HEK293 (cell line): ENCODE data around the gene NOP9.

Experiments
- ELK4 ChIP-seq: IDR thresholded peaks from 2 replicates; pipeline ENCODE4 v1.6.1; 2011; ENCODE audit warnings: mild to moderate bottlenecking, low read depth, low read length, borderline replicate concordance
- HOXC10 ChIP-seq: sonication (generic); formaldehyde crosslinking; IDR thresholded peaks from 2 replicates; pipeline ENCODE4 v1.8.1; 2023; ENCODE audit warnings: mild to moderate bottlenecking, missing genetic modification reagents
- HOXD13 ChIP-seq: sonication (generic); formaldehyde crosslinking; IDR thresholded peaks from 2 replicates; pipeline ENCODE4 v1.8.0; 2022; ENCODE audit warnings: missing genetic modification reagents, borderline replicate concordance
- KLF7 ChIP-seq: fragments of 450-650 bp; formaldehyde crosslinking; IDR thresholded peaks from 2 replicates; pipeline ENCODE4 v1.5.1; 2016; ENCODE audit warnings: missing biosample characterization, missing genetic modification characterization, borderline replicate concordance
- KLF8 ChIP-seq: fragments of 450-650 bp; formaldehyde crosslinking; IDR thresholded peaks from 2 replicates; pipeline ENCODE4 v1.5.1; 2016; ENCODE audit warnings: missing biosample characterization, missing genetic modification characterization
- OVOL3 ChIP-seq: fragments of 450-650 bp; formaldehyde crosslinking; IDR thresholded peaks from 2 replicates; pipeline ENCODE4 v1.5.1; 2016; ENCODE audit warnings: missing biosample characterization, missing genetic modification characterization
- PRDM1 ChIP-seq: fragments of 450-650 bp; formaldehyde crosslinking; IDR thresholded peaks from 2 replicates; pipeline ENCODE4; 2016; ENCODE audit warnings: missing biosample characterization, missing genetic modification characterization
- RBAK ChIP-seq: fragments of 450-650 bp; formaldehyde crosslinking; IDR thresholded peaks from 2 replicates; pipeline ENCODE4 v1.5.1; 2016; ENCODE audit warnings: missing biosample characterization, missing genetic modification characterization
- ZBTB10 ChIP-seq: fragments of 450-650 bp; formaldehyde crosslinking; IDR thresholded peaks from 2 replicates; pipeline ENCODE4 v1.5.1; 2016; ENCODE audit warnings: missing biosample characterization, missing genetic modification characterization
- ZBTB7A ChIP-seq: fragments of 450-650 bp; formaldehyde crosslinking; IDR thresholded peaks from 2 replicates; pipeline ENCODE4 v1.5.1; 2016; ENCODE audit warnings: low read depth, missing biosample characterization, missing genetic modification characterization
- ZFP37 ChIP-seq: fragments of 450-650 bp; formaldehyde crosslinking; IDR thresholded peaks from 2 replicates; pipeline ENCODE4 v1.5.1; 2016; ENCODE audit warnings: missing biosample characterization, missing genetic modification characterization
- ZFP41 ChIP-seq: fragments of 450-650 bp; formaldehyde crosslinking; IDR thresholded peaks from 2 replicates; pipeline ENCODE4 v1.5.1; 2016; ENCODE audit warnings: missing biosample characterization, missing genetic modification characterization, borderline replicate concordance
- ZNF174 ChIP-seq: fragments of 450-650 bp; formaldehyde crosslinking; IDR thresholded peaks from 2 replicates; pipeline ENCODE4 v1.5.0; 2017; ENCODE audit warnings: missing biosample characterization, mild to moderate bottlenecking, missing genetic modification characterization
- ZNF324 ChIP-seq: fragments of 450-650 bp; formaldehyde crosslinking; IDR thresholded peaks from 2 replicates; pipeline ENCODE4 v1.5.1; 2016; ENCODE audit warnings: missing biosample characterization, missing genetic modification characterization
- ZNF37A ChIP-seq: fragments of 450-650 bp; IDR thresholded peaks from 2 replicates; pipeline ENCODE4 v1.5.1; 2018; ENCODE audit warnings: missing biosample characterization, missing genetic modification characterization
- ZNF510 ChIP-seq: fragments of 450-650 bp; formaldehyde crosslinking; IDR thresholded peaks from 2 replicates; pipeline ENCODE4 v1.5.1; 2018; ENCODE audit warnings: mild to moderate bottlenecking, missing genetic modification characterization, missing biosample characterization; ENCODE audit not compliant: insufficient replicate concordance
- ZNF530 ChIP-seq: fragments of 450-650 bp; formaldehyde crosslinking; IDR thresholded peaks from 2 replicates; pipeline ENCODE4 v1.5.1; 2016; ENCODE audit warnings: low read depth, missing biosample characterization, missing genetic modification characterization
- ZNF585B ChIP-seq: fragments of 450-650 bp; formaldehyde crosslinking; IDR thresholded peaks from 2 replicates; pipeline ENCODE4 v1.5.1; 2016; ENCODE audit warnings: missing biosample characterization, missing genetic modification characterization
- ZNF624 ChIP-seq: fragments of 450-650 bp; formaldehyde crosslinking; IDR thresholded peaks from 2 replicates; pipeline ENCODE4 v1.5.1; 2017; ENCODE audit warnings: missing biosample characterization, missing genetic modification characterization
- ZNF629 ChIP-seq: fragments of 450-650 bp; formaldehyde crosslinking; IDR thresholded peaks from 2 replicates; pipeline ENCODE4 v1.5.1; 2017; ENCODE audit warnings: missing biosample characterization, missing genetic modification characterization
- ZNF654 ChIP-seq: fragments of 450-650 bp; formaldehyde crosslinking; IDR thresholded peaks from 2 replicates; pipeline ENCODE4 v1.5.1; 2016; ENCODE audit warnings: low read depth, missing biosample characterization, missing genetic modification characterization
- ZNF701 ChIP-seq: fragments of 450-650 bp; formaldehyde crosslinking; IDR thresholded peaks from 2 replicates; pipeline ENCODE4 v1.5.1; 2016; ENCODE audit warnings: missing biosample characterization, missing genetic modification characterization
- ZNF777 ChIP-seq: fragments of 450-650 bp; formaldehyde crosslinking; IDR thresholded peaks from 2 replicates; pipeline ENCODE4 v1.5.1; 2017; ENCODE audit warnings: missing biosample characterization, missing genetic modification characterization, borderline replicate concordance
- ZNF791 ChIP-seq: fragments of 450-650 bp; formaldehyde crosslinking; IDR thresholded peaks from 2 replicates; pipeline ENCODE4 v1.5.1; 2016; ENCODE audit warnings: missing biosample characterization, missing genetic modification characterization
- ZNF843 ChIP-seq: fragments of 450-650 bp; formaldehyde crosslinking; IDR thresholded peaks from 2 replicates; pipeline ENCODE4 v1.5.1; 2016; ENCODE audit warnings: missing biosample characterization, missing genetic modification characterization
- ZSCAN16 ChIP-seq: fragments of 450-650 bp; formaldehyde crosslinking; IDR thresholded peaks from 2 replicates; pipeline ENCODE4 v1.5.1; 2016; ENCODE audit warnings: missing biosample characterization, missing genetic modification characterization
- ZXDB ChIP-seq: fragments of 450-650 bp; formaldehyde crosslinking; IDR thresholded peaks from 2 replicates; pipeline ENCODE4 v1.5.1; 2016; ENCODE audit warnings: missing biosample characterization, missing genetic modification characterization
- TF ChIP-seq, protein P1 (sequence below): fragments of 450-650 bp; formaldehyde crosslinking; IDR thresholded peaks from 2 replicates; pipeline ENCODE4 v1.5.1; 2016; ENCODE audit warnings: missing biosample characterization, missing genetic modification characterization
- TF ChIP-seq, protein P2 (sequence below): fragments of 450-650 bp; formaldehyde crosslinking; IDR thresholded peaks from 2 replicates; pipeline ENCODE4 v1.5.1; 2016; ENCODE audit warnings: missing biosample characterization, missing genetic modification characterization, low read depth
- TF ChIP-seq, protein P3 (sequence below): fragments of 450-650 bp; formaldehyde crosslinking; IDR thresholded peaks from 2 replicates; pipeline ENCODE4 v1.5.1; 2017; ENCODE audit warnings: missing biosample characterization, missing genetic modification characterization
- TF ChIP-seq, protein P4 (sequence below): fragments of 450-650 bp; formaldehyde crosslinking; IDR thresholded peaks from 2 replicates; pipeline ENCODE4 v1.5.1; 2017; ENCODE audit warnings: missing biosample characterization, missing genetic modification characterization

The NOP9 gene

DNA sequence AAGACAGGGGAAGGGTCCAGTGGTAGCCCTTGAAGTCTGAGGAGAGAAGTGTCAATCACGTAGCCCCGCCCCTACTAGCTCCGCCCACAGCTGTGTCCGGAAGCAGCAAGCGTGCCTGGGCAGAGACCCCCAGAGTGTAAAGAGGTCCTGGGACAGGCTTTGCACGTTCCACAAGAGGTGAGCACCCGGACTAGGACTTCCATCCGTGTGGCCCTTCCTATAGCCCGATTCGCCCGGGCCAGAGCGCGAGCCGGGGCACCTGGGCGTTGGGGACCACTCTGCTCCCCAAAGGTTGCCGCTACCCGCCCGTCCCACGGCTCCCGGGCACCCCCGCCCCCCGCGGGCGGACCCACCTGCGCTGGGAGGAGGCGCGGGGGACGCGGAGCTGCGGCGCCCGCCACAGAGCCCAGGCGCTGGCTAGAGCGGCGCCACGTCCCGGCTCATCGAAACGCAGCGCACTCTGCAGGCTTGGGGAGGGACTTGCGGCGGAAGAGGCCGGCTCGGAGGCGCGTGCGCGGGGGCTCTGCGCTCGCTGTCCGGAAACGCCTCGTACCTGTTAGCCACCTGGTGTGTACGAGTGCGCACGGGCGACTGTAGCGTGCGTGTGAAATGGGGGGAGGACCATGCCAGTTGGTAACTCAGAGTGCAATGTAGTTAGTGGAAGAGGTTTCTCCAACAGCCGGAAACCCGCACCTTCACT, 28.4 kb upstream of the NOP9 start, which contains the start of gene RABGGTA (continued):
- TF ChIP-seq ZNF654 (tag by site-specific recombination) (no peak), HOXD13 (no peak), ZNF624 (no peak), ZNF530 (no peak), RBAK (tag by site-specific recombination) (no peak), ZNF701 (tag by site-specific recombination) (no peak), ZSCAN16 (tag by site-specific recombination) (no peak), ZFP41 (tag by site-specific recombination) (no peak), ZNF777 (tag by site-specific recombination) (no peak), ZNF585B (tag by site-specific recombination) (no peak), ZNF629 (no peak; the same call in none of the 2 replicates), ZNF843 (tag by site-specific recombination) (0 out of 2 replicates have a peak, but pooled peaks have one; percentile 40), ZFP37 (no peak), ZXDB (peak; percentile 65), ZBTB10 (tag by site-specific recombination) (peak; percentile 95), ZNF174 (tag by site-specific recombination) (no peak), KLF7 (tag by site-specific recombination) (0 out of 2 replicates have a peak, but pooled peaks have one; percentile 28), ZNF324 (tag by site-specific recombination) (0 out of 2 replicates have a peak, but pooled peaks have one; percentile 22), ZNF37A (no peak), KLF8 (tag by site-specific recombination) (peak; percentile 82; the same call in 1 of the 2 replicates), ZNF510 (tag by site-specific recombination) (no peak), PRDM1 (tag by site-specific recombination) (no peak), ZBTB7A (peak; percentile 75), ZNF791 (tag by site-specific recombination) (no peak), HOXC10 (CRISPR knock-in tag) (no peak), OVOL3 (tag by site-specific recombination) (no peak), ELK4 (no peak; the same call in 1 of the 2 replicates)
- TF ChIP-seq, protein P1, sequence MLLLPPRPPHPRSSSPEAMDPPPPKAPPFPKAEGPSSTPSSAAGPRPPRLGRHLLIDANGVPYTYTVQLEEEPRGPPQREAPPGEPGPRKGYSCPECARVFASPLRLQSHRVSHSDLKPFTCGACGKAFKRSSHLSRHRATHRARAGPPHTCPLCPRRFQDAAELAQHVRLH, result no peak
- TF ChIP-seq, protein P2, sequence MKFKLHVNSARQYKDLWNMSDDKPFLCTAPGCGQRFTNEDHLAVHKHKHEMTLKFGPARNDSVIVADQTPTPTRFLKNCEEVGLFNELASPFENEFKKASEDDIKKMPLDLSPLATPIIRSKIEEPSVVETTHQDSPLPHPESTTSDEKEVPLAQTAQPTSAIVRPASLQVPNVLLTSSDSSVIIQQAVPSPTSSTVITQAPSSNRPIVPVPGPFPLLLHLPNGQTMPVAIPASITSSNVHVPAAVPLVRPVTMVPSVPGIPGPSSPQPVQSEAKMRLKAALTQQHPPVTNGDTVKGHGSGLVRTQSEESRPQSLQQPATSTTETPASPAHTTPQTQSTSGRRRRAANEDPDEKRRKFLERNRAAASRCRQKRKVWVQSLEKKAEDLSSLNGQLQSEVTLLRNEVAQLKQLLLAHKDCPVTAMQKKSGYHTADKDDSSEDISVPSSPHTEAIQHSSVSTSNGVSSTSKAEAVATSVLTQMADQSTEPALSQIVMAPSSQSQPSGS (tag by site-specific recombination), result no peak
- TF ChIP-seq, protein P3, sequence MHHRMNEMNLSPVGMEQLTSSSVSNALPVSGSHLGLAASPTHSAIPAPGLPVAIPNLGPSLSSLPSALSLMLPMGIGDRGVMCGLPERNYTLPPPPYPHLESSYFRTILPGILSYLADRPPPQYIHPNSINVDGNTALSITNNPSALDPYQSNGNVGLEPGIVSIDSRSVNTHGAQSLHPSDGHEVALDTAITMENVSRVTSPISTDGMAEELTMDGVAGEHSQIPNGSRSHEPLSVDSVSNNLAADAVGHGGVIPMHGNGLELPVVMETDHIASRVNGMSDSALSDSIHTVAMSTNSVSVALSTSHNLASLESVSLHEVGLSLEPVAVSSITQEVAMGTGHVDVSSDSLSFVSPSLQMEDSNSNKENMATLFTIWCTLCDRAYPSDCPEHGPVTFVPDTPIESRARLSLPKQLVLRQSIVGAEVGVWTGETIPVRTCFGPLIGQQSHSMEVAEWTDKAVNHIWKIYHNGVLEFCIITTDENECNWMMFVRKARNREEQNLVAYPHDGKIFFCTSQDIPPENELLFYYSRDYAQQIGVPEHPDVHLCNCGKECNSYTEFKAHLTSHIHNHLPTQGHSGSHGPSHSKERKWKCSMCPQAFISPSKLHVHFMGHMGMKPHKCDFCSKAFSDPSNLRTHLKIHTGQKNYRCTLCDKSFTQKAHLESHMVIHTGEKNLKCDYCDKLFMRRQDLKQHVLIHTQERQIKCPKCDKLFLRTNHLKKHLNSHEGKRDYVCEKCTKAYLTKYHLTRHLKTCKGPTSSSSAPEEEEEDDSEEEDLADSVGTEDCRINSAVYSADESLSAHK (tag by site-specific recombination), result no peak
- TF ChIP-seq, protein P4, sequence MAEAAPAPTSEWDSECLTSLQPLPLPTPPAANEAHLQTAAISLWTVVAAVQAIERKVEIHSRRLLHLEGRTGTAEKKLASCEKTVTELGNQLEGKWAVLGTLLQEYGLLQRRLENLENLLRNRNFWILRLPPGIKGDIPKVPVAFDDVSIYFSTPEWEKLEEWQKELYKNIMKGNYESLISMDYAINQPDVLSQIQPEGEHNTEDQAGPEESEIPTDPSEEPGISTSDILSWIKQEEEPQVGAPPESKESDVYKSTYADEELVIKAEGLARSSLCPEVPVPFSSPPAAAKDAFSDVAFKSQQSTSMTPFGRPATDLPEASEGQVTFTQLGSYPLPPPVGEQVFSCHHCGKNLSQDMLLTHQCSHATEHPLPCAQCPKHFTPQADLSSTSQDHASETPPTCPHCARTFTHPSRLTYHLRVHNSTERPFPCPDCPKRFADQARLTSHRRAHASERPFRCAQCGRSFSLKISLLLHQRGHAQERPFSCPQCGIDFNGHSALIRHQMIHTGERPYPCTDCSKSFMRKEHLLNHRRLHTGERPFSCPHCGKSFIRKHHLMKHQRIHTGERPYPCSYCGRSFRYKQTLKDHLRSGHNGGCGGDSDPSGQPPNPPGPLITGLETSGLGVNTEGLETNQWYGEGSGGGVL, result peak; percentile 33; the same call in 1 of the 2 replicates
